Measurements from ENCODE around the gene PRKCH.

The PRKCH gene

GRCh38 chr14:61321385-61322010, at the start of gene PRKCH:
PRKCH (plus strand) TSS chr14:61321579; CDS start chr14:61322102, 523 bp downstream.
- FAIRE-seq (no peak), DNase-seq (ENCODE audit: insufficient read length, low spot score) (peak; percentile 54)

GRCh38 chr14:61277232-61277631, 44.1 kb upstream of the PRKCH start:
- FAIRE-seq (no peak), DNase-seq (ENCODE audit: insufficient read length, low spot score) (no peak)
- no peak for TF ChIP-seq CTCF (IDR thresholded peaks at IDR 0.05; ENCODE audit: insufficient read depth, missing control alignments)

More at GRCh38 chr14:61321385-61322010, at the start of gene PRKCH:
- no peak for TF ChIP-seq CTCF (IDR thresholded peaks at IDR 0.05; ENCODE audit: insufficient read depth, missing control alignments)

- no peak for TF ChIP-seq CTCF (IDR thresholded peaks at IDR 0.05; ENCODE audit: insufficient read depth, missing control alignments)
- FAIRE-seq = no peak
- no peak for DNase-seq (ENCODE audit: insufficient read length, low spot score)
Measured at GRCh38 chr14:61277784-61278183, 43.6 kb upstream of the PRKCH start.

- no peak for DNase-seq (ENCODE audit: insufficient read length, low spot score)
- FAIRE-seq = no peak
- TF ChIP-seq CTCF (IDR thresholded peaks at IDR 0.05; ENCODE audit: insufficient read depth, missing control alignments) = no peak
Measured at GRCh38 chr14:61279082-61279481, 42.3 kb upstream of the PRKCH start.

- DNase-seq (ENCODE audit: insufficient read length, low spot score) (no peak), FAIRE-seq (no peak)
- no peak for TF ChIP-seq CTCF (IDR thresholded peaks at IDR 0.05; ENCODE audit: insufficient read depth, missing control alignments)
Measured at GRCh38 chr14:61280092-61280525, 41.3 kb upstream of the PRKCH start.

- DNase-seq (ENCODE audit: insufficient read length, low spot score) = no peak
- no peak for TF ChIP-seq CTCF (IDR thresholded peaks at IDR 0.05; ENCODE audit: insufficient read depth, missing control alignments)
- FAIRE-seq = no peak
Measured at GRCh38 chr14:61280526-61281185, 40.7 kb upstream of the PRKCH start.
